Fibroblast of skin of right quadriceps (primary cell): ENCODE results near the gene VASN.

Experiments used
- DNase-seq: peaks from one replicate; pipeline ENCODE4 v3.0.0-alpha.2; 2013

The VASN gene

DNA sequence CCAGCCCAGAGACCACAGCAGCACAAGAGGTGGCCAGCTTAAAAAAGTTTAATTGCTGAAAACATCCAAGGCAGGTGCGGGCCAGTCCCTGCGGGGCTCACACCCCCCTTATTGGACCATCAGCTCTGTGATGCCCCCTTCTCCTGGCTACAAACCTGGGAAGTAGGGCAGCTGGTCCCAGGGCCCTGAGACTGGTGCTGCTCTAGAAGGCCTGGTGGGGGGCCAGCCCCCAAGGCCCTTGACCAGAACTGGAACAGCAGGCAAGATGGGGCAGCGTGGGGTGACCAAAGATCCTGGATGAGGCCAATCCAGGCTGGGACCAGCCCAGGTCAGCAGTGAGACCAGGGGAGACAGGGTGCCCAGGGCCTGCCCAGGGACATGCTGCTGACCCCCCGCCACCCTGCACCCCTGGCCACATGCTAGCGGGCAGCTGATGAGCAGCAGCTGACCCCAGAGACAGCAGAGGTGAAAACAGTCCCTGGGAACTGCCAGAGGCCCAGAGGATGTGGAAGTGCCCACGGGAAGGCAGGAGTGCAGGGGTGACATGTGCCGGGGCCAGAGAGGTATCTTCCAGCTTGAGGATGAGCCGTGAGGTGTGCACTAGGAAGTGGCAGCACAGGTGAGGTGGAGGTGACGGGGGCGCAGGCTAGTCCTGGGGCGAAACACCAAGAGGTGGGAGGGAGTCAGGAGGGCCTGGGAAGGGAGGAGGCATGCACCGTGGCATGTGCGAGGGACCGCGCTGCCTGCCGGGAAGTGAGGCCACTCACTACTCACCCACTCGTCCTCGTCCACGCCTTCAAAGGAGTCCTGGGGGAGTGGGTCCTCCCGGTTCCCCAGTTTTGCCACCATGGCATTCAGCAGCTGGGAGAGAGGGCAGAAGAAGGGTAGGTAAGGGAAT, 16.9 kb upstream of the VASN start:
- DNase-seq: no peak

DNA sequence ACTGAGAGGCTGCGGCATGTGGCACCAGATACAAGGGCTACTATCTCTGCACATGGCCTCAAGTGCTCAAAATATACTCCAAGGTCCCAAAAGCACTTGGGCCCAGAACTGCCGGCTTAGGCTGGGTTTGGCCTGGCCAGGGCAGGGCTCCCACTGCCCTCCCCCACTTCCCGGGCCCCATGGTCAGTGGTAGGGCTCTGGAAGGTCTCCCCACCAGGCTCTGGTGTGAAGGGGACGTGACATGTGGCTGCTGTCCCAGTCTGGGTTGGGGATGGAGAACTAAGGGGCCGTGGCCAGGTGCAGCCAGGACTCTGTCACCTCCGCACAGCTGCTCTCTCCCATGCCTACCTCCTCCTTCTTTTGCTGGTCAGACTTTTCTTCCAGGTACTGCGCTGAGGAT, 14.8 kb upstream of the VASN start:
- no peak for DNase-seq

- no peak for DNase-seq
Measured at GRCh38 chr16:4358236-4358635, 13.4 kb upstream of the VASN start.

- DNase-seq: peak; percentile 31
Measured at GRCh38 chr16:4358831-4359561, 12.7 kb upstream of the VASN start.

DNA sequence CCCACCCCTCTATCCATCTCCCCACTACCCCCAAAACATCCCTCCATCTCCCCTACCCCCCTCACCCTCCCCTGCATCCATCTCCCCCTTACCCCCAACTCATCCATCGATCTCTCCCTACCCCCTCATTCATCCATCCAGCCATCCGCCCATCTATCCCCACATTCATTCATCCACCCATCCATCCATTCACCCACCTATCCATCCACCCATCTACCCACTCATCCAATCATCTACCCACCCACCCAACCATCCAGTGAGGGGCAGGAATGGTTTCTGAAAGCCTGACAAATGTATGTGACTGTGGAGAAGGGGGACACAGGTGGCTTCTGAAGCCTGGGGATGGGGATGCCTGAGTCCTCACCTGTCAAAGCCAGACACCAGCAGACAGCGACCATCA, 11.7 kb upstream of the VASN start:
- no peak for DNase-seq

GRCh38 chr16:4360538-4361021, 11.1 kb upstream of the VASN start:
- peak; percentile 38 for DNase-seq

DNA sequence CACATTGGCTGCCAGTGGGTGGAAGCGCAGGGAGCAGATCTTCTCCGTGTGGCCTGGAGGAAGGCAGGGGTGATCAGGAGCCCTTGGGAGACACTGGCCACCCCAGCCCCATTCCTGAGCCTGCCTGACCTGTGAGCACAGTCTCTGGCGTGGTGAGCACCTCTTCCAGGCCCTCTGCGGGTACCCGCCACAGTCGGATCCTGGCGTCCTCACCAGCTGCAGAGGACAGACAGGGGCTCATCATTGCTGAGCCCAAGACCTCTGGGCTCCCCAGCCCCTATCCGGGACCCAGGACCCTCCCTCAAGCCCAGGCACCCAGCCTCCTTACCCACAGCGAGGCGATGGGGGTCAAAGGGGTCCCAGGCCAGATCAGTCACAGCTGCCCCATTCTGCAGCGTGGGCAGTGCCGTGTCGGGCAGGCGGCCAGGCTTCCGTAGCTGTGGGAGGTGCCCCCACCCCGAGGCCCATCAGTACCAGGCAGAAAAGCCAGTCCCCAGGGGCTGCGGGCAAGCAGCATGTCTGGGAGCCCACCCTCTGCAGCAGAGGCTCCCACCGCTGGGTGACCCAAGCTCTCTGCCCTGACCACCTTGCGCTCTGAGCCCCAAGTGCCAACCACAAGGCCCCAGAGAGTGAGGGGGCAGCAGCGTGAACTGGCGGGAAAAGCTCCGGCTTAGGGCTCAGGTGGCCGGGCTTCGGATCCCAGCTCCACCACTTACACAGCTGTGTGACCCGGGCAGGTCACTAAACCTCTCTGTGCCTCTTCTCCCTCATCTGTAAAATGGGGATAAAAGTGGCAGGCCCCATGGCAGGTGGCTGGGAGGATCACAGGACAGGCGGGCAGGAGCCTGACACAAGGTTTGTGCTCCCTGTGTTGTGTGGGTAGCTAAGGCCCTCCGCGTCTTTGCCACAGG, 10.4 kb upstream of the VASN start:
- DNase-seq: no peak

DNA sequence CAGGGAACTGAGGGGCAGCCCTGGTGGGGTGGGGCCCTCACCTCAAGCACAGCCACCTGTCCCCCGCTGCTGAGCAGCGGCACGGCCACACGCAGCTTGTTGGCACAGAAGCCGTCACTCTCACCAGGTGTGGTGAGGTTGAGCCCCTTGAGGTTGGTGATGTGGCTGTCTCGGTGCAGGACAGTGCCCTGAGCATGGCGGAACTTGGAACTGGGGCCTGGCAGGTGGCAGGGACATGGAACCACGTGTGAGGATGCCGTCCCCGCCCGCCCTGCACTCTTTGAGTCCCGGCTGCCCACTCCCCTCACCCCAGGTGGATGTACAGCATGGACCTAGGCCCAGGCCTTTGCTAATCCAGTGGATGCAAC, 9.7 kb upstream of the VASN start:
- no peak for DNase-seq

GRCh38 chr16:4362476-4363135, 9.0 kb upstream of the VASN start:
- no peak for DNase-seq

DNA sequence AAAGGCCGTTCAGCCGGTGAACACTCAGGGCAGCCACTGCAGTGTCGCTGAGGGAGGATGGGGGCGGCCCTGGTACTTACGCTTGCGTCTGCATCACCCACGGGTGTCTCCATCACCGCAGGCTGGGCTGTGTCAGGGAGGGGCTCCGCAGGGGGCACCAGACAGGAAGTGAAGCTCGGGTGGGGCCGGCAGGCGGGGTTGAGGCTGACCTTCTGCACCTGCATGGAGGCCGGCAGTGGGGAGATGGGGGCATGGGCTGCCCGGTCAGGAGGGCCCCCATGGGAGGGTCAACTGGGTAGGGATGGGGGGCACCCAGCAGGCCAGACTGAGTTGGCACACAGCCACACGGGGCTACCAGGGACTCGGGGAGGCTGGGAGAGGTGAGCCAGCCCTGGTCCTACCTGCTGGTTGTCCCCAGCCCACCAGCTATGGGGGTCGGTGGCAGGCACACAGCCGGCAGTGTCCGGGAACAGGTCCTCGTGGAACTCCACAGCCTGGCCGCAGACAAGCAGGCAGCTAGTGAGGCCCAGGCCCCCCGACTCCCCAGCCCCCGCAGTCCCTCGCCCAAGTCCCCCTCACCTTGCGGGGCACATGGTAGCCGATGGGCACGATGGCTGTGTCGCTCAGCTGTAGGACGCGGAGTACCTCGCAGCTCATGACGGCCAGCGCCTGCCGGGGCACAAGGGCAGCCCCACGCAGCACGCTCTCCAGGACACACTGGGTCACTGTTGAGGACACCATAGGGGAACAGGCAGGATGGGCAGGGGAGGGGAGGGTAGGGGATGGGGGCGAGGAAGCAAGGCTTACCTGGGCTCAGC, 7.2 kb upstream of the VASN start:
- DNase-seq: no peak

DNA sequence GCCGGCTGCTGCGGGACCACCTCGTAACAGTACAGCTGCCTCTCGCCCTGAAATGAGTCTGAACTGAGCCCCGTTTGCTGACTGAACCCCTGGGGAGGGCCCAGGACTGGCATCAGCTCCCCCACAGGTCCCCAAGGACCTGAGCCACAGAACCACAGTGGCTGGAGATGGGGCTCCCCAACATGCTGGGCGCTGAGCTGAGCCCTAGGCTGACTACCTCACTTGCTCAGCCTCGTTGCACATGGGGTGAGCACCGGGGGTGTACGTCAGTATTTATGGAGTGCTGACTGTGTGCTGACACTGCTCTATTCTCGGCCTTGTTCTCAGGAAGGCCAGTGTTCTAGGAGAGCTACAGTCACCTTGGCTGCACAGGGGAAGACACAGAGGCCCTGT, 6.6 kb upstream of the VASN start:
- DNase-seq: no peak

GRCh38 chr16:4365615-4366014, 6.0 kb upstream of the VASN start:
- no peak for DNase-seq

- DNase-seq: no peak
Measured at GRCh38 chr16:4366016-4366415, 5.6 kb upstream of the VASN start.

- DNase-seq: no peak
Measured at GRCh38 chr16:4367393-4367856, 4.2 kb upstream of the VASN start.

GRCh38 chr16:4369007-4369733, 2.5 kb upstream of the VASN start:
- no peak for DNase-seq

GRCh38 chr16:4370151-4370550, 1.5 kb upstream of the VASN start:
- DNase-seq: no peak

GRCh38 chr16:4370570-4371356, 885 bp upstream of the VASN start:
- DNase-seq: peak; percentile 71

- no peak for DNase-seq
Measured at GRCh38 chr16:4372001-4372577, 441 bp downstream of the VASN start.

- peak; percentile 85 for DNase-seq
Measured at GRCh38 chr16:4372578-4373355, 1.1 kb downstream of the VASN start.
